Suprapubic skin (tissue), 3 donors: ENCODE data around the gene ATP1A4.

Experiments
- EP300 ChIP-seq: sonication (generic); formaldehyde crosslinking; IDR thresholded peaks from one replicate; pipeline ENCODE4 v1.6.1; 2017; ENCODE audit warnings: antibody characterized with exemption
- POLR2A ChIP-seq, 2 donors: fragments of 450-650 bp; IDR thresholded peaks; one replicate each; pipeline ENCODE4 v1.6.1; 2017; ENCODE audit warnings: antibody characterized with exemption in 2 of 2, mild to moderate bottlenecking in 2 of 2, moderate library complexity in 2 of 2
- TF ChIP-seq, protein P1 (sequence below), 2 donors: fragments of 200-600 bp in 1 of 2; fragments of 450-650 bp in 1 of 2; sonication (generic) in 1 of 2; IDR thresholded peaks; one replicate each; pipeline ENCODE4 v1.5.1; 2016 to 2019; ENCODE audit warnings: antibody characterized with exemption in 2 of 2, mild to moderate bottlenecking in 1 of 2, moderate library complexity in 1 of 2

DNA sequence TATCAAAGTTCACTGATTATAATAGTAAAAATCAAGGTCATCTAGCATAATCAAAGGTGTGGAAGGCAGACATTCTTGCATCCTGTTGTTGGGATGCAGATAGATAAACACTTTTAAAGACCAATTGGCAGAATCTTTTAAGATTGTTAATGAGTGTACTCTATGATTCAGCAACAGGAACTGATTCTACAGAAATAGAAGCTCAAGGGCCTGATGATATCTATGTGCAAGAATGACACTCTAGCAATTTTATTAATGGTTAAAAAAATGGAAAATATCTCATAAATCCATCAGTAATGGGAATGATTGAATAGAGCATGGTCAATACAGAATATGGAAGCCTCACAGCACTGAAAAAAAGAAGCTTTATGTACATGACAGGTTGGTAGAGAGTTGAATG is 2.2 kb upstream of the ATP1A4 start:
- TF ChIP-seq, protein P1, sequence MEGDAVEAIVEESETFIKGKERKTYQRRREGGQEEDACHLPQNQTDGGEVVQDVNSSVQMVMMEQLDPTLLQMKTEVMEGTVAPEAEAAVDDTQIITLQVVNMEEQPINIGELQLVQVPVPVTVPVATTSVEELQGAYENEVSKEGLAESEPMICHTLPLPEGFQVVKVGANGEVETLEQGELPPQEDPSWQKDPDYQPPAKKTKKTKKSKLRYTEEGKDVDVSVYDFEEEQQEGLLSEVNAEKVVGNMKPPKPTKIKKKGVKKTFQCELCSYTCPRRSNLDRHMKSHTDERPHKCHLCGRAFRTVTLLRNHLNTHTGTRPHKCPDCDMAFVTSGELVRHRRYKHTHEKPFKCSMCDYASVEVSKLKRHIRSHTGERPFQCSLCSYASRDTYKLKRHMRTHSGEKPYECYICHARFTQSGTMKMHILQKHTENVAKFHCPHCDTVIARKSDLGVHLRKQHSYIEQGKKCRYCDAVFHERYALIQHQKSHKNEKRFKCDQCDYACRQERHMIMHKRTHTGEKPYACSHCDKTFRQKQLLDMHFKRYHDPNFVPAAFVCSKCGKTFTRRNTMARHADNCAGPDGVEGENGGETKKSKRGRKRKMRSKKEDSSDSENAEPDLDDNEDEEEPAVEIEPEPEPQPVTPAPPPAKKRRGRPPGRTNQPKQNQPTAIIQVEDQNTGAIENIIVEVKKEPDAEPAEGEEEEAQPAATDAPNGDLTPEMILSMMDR (IDR thresholded peaks at IDR 0.05): no peak
- no peak for TF ChIP-seq POLR2A (IDR thresholded peaks at IDR 0.05)
- no peak for TF ChIP-seq EP300
